HG03432 (cell line): ENCODE results near the gene ANKMY1.

Experiments used
- ATAC-seq: cut with Tn5 transposase; IDR thresholded peaks from one replicate; pipeline ENCODE4 v1.9.1; 2021; ENCODE audit warnings: mild to moderate bottlenecking, moderate library complexity; ENCODE audit not compliant: unreplicated experiment

ANKMY1 gene

GRCh38 chr2:240579771-240580614 lies 22.2 kb upstream of the ANKMY1 start:
- no peak for ATAC-seq

DNA sequence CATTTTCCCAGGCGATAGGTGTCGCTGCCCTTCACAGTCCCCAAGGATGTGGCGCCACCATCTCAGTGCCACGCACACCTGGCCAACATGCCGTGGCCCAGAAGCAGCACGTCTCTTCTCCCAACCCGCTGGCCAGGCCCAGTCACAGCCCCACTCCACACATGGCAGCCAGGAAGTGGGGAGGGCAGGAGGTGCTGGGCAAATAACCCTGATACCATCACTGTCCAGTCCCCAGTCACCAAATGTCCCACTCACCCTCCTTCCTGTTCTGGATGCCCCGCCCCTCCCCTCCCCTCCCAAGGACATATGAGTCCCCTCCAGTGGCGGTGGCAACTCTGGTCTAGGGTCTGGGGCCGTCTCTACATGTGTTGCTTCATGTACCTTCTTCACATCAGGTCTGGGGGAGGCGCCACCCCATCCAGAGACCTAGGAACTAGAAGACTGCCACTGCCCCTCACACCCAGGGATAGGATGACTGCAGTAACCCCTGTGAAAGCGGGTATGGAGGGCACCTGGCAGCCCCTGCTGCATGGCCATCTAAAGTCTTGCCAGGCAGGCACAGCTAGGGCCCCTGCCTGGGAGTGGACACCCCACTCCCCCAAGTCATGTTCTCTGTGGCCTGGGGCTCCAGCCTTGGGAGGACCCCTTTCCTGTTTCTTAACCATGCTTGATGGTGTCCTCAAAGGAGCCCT lies 21.4 kb upstream of the ANKMY1 start:
- no peak for ATAC-seq

DNA sequence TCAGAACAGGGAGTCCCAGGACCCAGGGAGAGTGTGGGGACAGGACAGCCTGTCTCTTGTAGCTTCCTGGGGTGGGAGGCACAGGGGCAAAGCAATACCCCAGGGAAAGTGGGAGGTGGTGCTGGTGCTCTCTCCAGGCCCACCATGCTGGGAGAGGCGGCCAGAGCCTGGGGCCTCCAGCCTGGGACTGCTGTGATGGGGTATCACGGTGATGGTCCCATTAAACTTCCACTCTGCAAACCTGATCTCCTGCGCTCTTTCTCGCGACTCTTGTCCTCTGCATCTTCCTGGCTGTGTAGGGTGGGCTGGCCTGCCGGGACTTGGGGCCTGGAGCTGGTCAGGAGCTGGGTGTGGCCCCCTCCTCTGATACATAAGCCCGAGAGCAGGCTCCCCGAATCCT lies 20.7 kb upstream of the ANKMY1 start:
- no peak for ATAC-seq

- no peak for ATAC-seq
These were observed 20.3 kb upstream of the ANKMY1 start for GRCh38 chr2:240578110-240578450.

GRCh38 chr2:240577281-240578109 lies 19.7 kb upstream of the ANKMY1 start:
- ATAC-seq, result no peak

- no peak for ATAC-seq
These were observed 18.8 kb upstream of the ANKMY1 start for GRCh38 chr2:240576436-240577205.

- no peak for ATAC-seq
These were observed 18.2 kb upstream of the ANKMY1 start for GRCh38 chr2:240576036-240576435.

- no peak for ATAC-seq
These were observed 17.5 kb upstream of the ANKMY1 start for GRCh38 chr2:240575101-240575965.

GRCh38 chr2:240574386-240575100 lies 16.8 kb upstream of the ANKMY1 start:
- no peak for ATAC-seq

- ATAC-seq, result no peak
These were observed 16.0 kb upstream of the ANKMY1 start for GRCh38 chr2:240573516-240574385.

DNA sequence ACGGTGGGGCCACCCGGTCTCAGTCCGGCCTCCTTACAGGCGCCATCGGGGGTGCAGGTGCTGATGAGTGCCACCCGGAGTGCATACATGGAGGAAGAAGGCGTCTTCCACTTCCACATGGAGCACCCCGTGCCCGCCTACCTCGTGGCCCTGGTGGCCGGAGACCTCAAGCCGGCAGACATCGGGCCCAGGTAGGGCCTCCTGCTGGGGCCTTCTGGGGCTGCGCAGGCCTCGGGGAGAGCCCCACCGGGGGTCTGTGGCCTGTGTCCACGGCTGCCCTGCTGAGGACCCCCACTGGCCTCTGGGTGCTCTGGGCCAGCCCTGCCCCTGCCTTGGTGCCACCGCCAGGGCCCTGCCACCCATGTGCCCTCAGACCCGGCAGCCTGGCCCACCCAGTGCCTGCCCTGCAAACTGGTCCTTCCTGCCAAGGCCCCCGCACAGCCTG lies 15.3 kb upstream of the ANKMY1 start:
- no peak for ATAC-seq

DNA sequence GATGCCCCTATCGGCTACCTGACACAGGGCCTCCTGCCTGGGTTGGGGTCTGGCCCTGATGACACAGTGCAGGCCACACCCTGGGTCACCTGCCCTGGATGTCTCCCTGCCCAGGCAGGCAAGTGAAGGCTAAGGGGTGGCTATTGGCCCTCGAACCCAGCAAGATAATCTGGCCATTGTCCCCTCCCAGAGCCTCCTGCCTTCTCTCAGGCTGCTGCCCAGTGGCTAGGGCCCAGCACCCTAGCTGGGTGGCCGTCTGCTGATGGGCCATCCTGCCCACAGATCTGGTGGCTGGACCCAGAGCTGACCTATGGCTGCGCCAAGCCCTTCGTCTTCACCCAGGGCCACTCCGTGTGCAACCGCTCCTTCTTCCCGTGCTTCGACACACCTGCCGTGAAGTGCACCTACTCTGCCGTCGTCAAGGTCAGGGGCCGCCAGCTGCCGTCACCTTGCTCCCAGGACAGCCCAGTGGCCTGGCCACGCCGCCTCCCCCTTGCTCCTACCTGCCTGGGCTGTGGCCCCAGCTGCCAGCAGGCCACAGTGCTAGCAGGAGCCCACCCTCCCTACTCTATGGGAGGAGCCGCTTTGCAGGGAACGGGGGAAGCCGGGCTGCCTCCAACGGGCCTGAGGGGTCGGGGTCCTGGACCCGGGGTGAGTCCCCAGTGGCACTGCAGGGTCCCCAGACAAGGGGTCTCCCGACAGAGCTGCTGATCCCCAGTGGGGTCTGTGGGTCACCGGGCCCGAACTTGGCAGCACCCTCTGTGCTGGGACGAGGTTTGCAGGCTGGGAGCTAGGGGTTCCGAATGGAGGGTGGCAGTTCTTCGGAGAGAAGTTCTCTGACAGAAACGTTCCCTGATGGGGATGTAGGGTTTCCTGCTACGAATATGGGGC lies 14.6 kb upstream of the ANKMY1 start:
- no peak for ATAC-seq

- no peak for ATAC-seq
These were observed 13.7 kb upstream of the ANKMY1 start for GRCh38 chr2:240571314-240571973.

GRCh38 chr2:240570531-240571313 lies 12.9 kb upstream of the ANKMY1 start:
- no peak for ATAC-seq

- no peak for ATAC-seq
These were observed 12.3 kb upstream of the ANKMY1 start for GRCh38 chr2:240569998-240570530.
